ENCODE measurements around the gene ACBD3. TPM values are rescaled to one million over a fixed set of nuclear protein-coding genes. Genes with fewer than 3 reads are reported as not detected.

The ACBD3 gene
- total RNA-seq, 1 experiment from 2014 or later, result 93.9 TPM

GRCh38 chr1:226118357-226118756 is 68.2 kb downstream of the ACBD3 start:
- intact Hi-C loops (cut with micrococcal nuclease), result no loop called here
- peaks cover 5% of the 10 kb centered on the region for H3K36me3 Mint-ChIP-seq (ENCODE audit: insufficient read depth, unreplicated experiment)
- TF ChIP-seq, protein P1, sequence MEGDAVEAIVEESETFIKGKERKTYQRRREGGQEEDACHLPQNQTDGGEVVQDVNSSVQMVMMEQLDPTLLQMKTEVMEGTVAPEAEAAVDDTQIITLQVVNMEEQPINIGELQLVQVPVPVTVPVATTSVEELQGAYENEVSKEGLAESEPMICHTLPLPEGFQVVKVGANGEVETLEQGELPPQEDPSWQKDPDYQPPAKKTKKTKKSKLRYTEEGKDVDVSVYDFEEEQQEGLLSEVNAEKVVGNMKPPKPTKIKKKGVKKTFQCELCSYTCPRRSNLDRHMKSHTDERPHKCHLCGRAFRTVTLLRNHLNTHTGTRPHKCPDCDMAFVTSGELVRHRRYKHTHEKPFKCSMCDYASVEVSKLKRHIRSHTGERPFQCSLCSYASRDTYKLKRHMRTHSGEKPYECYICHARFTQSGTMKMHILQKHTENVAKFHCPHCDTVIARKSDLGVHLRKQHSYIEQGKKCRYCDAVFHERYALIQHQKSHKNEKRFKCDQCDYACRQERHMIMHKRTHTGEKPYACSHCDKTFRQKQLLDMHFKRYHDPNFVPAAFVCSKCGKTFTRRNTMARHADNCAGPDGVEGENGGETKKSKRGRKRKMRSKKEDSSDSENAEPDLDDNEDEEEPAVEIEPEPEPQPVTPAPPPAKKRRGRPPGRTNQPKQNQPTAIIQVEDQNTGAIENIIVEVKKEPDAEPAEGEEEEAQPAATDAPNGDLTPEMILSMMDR (IDR thresholded peaks at IDR 0.05; ENCODE audit: unreplicated experiment), result no peak
- ChIA-PET CTCF (interaction anchor here (0.7 to 6.3 kb wide), 8 partner anchors 8 to 644 kb away, joined by 3 to 131 read pairs (median 4); no protein-coding TSS in a partner anchor), POLR2A (interaction anchor here (0.7 to 5.4 kb wide), 5 partner anchors 8 to 56 kb away, joined by 4 to 54 read pairs (median 15); partner anchors contain the start of gene H3-3A)
- H3K4me3 Mint-ChIP-seq (ENCODE audit: unreplicated experiment), result no peak overlapping the region
- DNase-seq (ENCODE audit: unreplicated experiment), result no peak
- BruUV-seq (replicated peaks), result no TSS peak
- H3K4me1 Mint-ChIP-seq (ENCODE audit: insufficient read depth, unreplicated experiment), result peaks cover 8% of the 10 kb centered on the region
- no peaks in the 10 kb centered on the region for H3K9me3 Mint-ChIP-seq (ENCODE audit: unreplicated experiment)
- no peaks in the 10 kb centered on the region for H3K27me3 Mint-ChIP-seq (ENCODE audit: insufficient read depth, unreplicated experiment)
- H3K27ac Mint-ChIP-seq (ENCODE audit: low read depth, unreplicated experiment), result no peak overlapping the region

DNA sequence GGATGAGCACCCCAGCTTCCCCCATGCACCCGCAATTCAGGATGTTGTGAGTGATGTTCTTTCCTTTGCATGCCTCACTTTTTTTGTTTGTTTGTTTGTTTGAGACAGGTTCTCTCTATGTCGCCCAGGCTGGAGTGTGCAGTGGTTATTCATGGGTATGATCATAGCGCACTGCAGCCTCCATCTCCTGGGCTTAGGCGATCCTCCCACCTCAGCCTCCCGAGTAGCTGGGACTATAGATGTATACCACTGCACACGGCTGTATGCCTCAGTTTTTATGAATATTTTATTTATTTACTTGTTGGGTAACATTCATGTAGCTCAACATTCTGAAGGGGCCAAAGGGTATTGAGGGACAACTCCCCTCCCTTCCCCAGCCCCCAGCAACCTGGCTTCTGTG is 69.2 kb downstream of the ACBD3 start:
- Mint-ChIP-seq H3K4me1 (ENCODE audit: insufficient read depth, unreplicated experiment) (no peaks in the 10 kb centered on the region), H3K27ac (ENCODE audit: low read depth, unreplicated experiment) (no peak overlapping the region), H3K36me3 (ENCODE audit: insufficient read depth, unreplicated experiment) (peaks cover 5% of the 10 kb centered on the region), H3K4me3 (ENCODE audit: unreplicated experiment) (no peak overlapping the region), H3K27me3 (ENCODE audit: insufficient read depth, unreplicated experiment) (no peaks in the 10 kb centered on the region), H3K9me3 (ENCODE audit: unreplicated experiment) (no peaks in the 10 kb centered on the region)
- intact Hi-C loops (cut with micrococcal nuclease), result no loop called here
- BruUV-seq (replicated peaks), result no TSS peak
- POLR2A ChIA-PET, result interaction anchor here (0.7 to 5.4 kb wide), 5 partner anchors 11 to 55 kb away, joined by 3 to 54 read pairs (median 3); partner anchors contain the start of gene H3-3A
- TF ChIP-seq, protein P1 (IDR thresholded peaks at IDR 0.05; ENCODE audit: unreplicated experiment), result no peak
- CTCF ChIA-PET, result interaction anchor here (0.5 to 6.3 kb wide), 7 partner anchors 7 to 1182 kb away, joined by 3 to 131 read pairs (median 5); no protein-coding TSS in a partner anchor
- DNase-seq (ENCODE audit: unreplicated experiment), result no peak

- BruUV-seq (replicated peaks), result no TSS peak
- no peak overlapping the region for H3K27ac Mint-ChIP-seq (ENCODE audit: low read depth, unreplicated experiment)
- intact Hi-C loops (cut with micrococcal nuclease), result no loop called here
Measured at GRCh38 chr1:226116673-226117072, 69.9 kb downstream of the ACBD3 start.

DNA sequence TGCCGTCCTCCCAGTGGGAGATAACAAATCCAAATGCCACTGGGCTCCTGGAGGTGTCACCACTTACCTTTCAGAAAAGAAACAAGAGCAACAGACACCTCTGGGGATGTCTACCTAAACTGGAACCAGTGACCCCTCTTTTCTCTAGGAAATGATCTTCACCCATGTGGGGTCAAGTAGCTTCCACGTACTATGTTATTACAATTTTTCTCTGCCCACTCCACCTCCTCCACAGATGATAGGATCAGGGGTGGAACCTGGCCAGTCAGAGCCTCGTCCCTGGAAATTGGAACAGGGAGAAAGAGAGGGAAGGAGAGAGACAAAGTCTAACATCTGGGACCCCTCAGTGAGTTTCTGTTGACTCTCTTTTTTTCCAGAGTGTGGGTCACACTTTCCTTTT is 73.9 kb downstream of the ACBD3 start:
- H3K27me3 Mint-ChIP-seq (ENCODE audit: insufficient read depth, unreplicated experiment), result no peaks in the 10 kb centered on the region
- H3K27ac Mint-ChIP-seq (ENCODE audit: low read depth, unreplicated experiment), result no peak overlapping the region
- H3K36me3 Mint-ChIP-seq (ENCODE audit: insufficient read depth, unreplicated experiment), result no peaks in the 10 kb centered on the region
- ChIA-PET CTCF (interaction anchor here (1.3 to 6.5 kb wide), 5 partner anchors 7 to 294 kb away, joined by 4 to 75 read pairs (median 29); no protein-coding TSS in a partner anchor), POLR2A (interaction anchor here (0.5 to 6.7 kb wide), 7 partner anchors 8 to 143 kb away, joined by 3 to 129 read pairs (median 94); partner anchors contain the start of gene H3-3A)
- no peak for DNase-seq (ENCODE audit: unreplicated experiment)
- no peak overlapping the region for H3K4me3 Mint-ChIP-seq (ENCODE audit: unreplicated experiment)
- intact Hi-C loops (cut with micrococcal nuclease), result no loop called here
- no TSS peak for BruUV-seq (replicated peaks)
- H3K4me1 Mint-ChIP-seq (ENCODE audit: insufficient read depth, unreplicated experiment), result peaks cover 18% of the 10 kb centered on the region
- TF ChIP-seq, protein P1 (IDR thresholded peaks at IDR 0.05; ENCODE audit: unreplicated experiment), result no peak
- H3K9me3 Mint-ChIP-seq (ENCODE audit: unreplicated experiment), result no peaks in the 10 kb centered on the region

More at GRCh38 chr1:226116673-226117072, 69.9 kb downstream of the ACBD3 start:
- Mint-ChIP-seq H3K36me3 (ENCODE audit: insufficient read depth, unreplicated experiment) (peaks cover 5% of the 10 kb centered on the region), H3K9me3 (ENCODE audit: unreplicated experiment) (no peaks in the 10 kb centered on the region), H3K4me3 (ENCODE audit: unreplicated experiment) (no peak overlapping the region), H3K27me3 (ENCODE audit: insufficient read depth, unreplicated experiment) (no peaks in the 10 kb centered on the region), H3K4me1 (ENCODE audit: insufficient read depth, unreplicated experiment) (no peaks in the 10 kb centered on the region)
- DNase-seq (ENCODE audit: unreplicated experiment), result no peak
- TF ChIP-seq, protein P1 (IDR thresholded peaks at IDR 0.05; ENCODE audit: unreplicated experiment), result no peak
- CTCF ChIA-PET, result interaction anchor here (0.7 to 6.3 kb wide), 4 partner anchors 9 to 259 kb away, joined by 3 to 131 read pairs (median 8); no protein-coding TSS in a partner anchor
- POLR2A ChIA-PET, result interaction anchor here (0.7 to 5.4 kb wide), 6 partner anchors 12 to 69 kb away, joined by 3 to 54 read pairs (median 3); partner anchors contain the start of gene H3-3A
